ENCODE measurements around the gene GPR32. TPM values are rescaled to one million over a fixed set of nuclear protein-coding genes. Genes with fewer than 3 reads are reported as not detected.

The GPR32 gene
- polyA plus RNA-seq, 3 donors = not detected

DNA sequence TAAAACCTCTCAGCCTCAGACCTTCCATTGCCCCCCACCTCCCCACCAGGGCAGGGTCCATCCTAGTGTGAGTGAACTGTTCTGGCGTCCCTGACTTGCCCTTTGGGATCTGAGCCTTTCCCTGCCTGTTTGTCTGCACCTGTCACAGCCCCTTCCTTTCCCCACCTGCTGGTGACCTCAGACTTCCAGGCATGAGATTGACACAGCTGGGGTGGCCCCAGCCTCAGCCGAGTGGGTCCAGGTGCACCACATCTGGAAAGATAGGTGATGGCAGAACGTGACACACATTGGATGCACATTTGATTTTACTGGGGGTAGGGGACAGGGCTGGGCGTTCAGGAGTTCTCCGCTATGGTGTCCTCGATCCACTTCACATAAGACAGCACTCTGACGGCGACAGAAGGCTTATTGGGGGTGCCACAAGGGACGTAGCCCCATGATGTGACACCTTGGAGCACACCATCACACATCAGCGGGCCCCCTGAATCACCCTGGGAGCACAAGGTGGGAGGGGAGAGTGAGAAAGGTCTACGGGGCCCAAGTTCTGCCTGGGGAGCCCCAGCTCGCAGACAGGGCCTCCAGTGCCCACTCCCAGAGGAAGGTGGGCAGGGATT, 48.7 kb downstream of the GPR32 start:
- no peak overlapping the region for H3K27ac ChIP-seq (ENCODE audit: low read depth, low read length)
- WGBS, 3 donors = 36 to 69% (median 67%) methylated on average over 12 of the region's 12 CpGs

DNA sequence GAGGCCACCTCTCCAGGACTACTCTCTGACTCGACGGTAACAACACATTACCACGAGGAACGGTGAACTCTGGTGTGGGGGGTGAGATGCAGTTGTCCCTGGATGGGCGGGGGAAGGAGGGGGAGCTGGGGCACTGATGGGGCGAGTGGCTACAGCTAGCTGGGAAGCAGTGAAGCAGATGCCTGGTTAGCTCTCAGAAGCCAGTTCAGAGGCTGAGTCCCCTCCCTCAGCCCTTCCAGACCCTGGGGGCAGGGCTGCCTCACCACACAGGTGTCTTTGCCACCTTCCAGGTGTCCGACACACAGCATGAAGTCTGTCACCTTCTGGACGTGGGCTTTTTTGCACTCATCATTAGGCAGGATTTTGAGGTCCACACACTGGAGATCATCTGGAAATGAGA, 49.4 kb downstream of the GPR32 start:
- H3K27ac ChIP-seq (ENCODE audit: low read depth, low read length) = no peak overlapping the region
- WGBS, 3 donors = 23 to 51% (median 40%) methylated on average over 8 of the region's 8 CpGs

DNA sequence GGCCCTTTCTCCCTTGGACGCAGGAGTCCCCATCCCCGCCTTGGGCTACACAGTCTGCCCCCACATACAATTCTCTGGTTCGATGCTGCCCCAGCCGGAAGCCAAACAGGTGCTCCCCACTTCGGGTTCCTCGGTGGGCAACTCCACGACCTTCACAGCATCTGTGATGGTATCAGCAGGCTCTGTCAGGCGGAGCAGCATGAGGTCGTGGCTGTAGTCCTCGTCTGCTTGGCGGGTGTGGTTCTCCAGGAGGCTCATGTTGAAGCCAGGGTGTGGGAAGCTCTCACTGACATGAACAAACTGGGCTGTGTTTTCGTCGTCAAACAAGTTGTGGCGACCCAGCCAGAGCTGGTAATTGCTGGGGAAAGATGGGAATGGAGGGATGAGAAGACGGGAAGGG, 49.8 kb downstream of the GPR32 start:
- 4 to 17% (median 8%) methylated on average over 15 of the region's 15 CpGs for WGBS, 3 donors

DNA sequence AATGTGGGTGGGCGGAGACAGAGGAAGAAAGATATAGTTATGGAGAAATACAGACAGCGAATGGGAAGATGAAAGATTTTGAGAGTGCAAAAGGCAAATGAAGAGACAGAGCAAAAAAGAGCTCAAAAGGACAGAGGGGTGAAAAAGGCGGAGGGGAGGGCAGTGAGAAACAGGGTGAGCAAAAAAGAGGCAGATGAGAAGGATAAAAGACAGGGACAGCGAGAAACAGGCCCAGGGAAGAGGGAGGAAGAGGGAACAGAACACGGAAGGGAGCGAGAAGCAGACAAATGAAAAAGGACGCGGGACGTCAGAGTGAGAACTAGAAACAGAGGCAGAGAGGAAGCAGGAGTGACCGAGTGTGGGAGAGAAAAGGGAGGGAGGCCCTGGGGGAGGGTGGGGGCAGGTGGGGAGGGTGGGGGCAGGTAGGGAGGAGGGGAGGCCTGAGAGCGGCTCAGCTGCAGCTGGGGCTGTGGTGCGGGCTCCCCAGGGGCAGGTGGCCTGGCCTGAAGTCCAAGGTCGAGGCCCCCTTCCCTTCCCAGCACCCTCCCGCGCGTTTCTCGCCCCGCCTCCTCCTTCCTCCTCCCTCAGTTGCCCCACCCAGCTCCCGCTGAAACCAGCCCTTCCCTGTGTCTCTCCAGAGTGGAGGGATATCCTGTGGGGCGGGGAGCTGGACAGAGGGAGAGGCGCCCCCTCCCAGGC, 50.4 kb downstream of the GPR32 start:
- WGBS, 3 donors = 6 to 7% (median 6%) methylated on average over 16 to 21 of the region's 21 CpGs
- no peak overlapping the region for H3K27ac ChIP-seq (ENCODE audit: low read depth, low read length)

More for the DNA sequence above, 49.8 kb downstream of the GPR32 start:
- H3K27ac ChIP-seq (ENCODE audit: low read depth, low read length) = no peak overlapping the region

DNA sequence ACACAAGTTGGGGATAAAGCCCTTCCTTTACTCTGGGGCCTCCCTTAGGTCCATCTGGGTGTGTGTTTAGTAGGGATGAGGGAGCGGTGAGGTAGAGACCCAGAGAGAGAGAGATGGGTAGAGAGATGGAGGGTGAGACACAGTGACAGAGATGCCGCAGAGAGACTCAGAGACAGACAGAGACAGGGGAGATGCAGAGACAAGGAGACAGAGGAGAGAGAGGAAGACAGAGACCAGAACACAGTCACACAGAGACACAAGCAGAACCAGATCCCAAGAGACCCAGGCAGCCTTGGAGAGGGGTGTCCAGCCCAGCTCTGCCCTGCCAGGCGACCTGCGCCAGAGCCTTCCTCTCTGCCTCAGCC, 51.0 kb downstream of the GPR32 start:
- H3K27ac ChIP-seq (ENCODE audit: low read depth, low read length) = no peak overlapping the region
- 44 to 74% (median 73%) methylated on average over 4 of the region's 4 CpGs for WGBS, 3 donors

Other genes starting within 250 kb of the GPR32 start
- gene LRRC4B, start 202.0 kb upstream of the GPR32 start, polyA plus RNA-seq = 1 to 10 TPM in 2 of 3 donors, under 1 TPM in 1; 0.52 to 3.0 (median 1.6) TPM
- under 1 TPM; 0.07 to 0.24 (median 0.11) TPM for gene SYT3, start 130.6 kb upstream of the GPR32 start, polyA plus RNA-seq
- 1 to 10 TPM in 1 of 3 donors, not detected in 2; 1.5 TPM for gene C19orf81, start 121.0 kb upstream of the GPR32 start, polyA plus RNA-seq
- 1 to 10 TPM in 1 of 3 donors, under 1 TPM in 2; 0.02 to 1.1 (median 0.33) TPM for gene SHANK1, start 50.7 kb upstream of the GPR32 start, polyA plus RNA-seq
- 10 to 100 TPM in 1 of 3 donors, 1 to 10 TPM in 2; 4.8 to 11.4 (median 5.3) TPM for gene CLEC11A, start 47.1 kb upstream of the GPR32 start, polyA plus RNA-seq
- not detected for gene ACP4, start 20.0 kb downstream of the GPR32 start, polyA plus RNA-seq
- 1,000 to 10,000 TPM in 1 of 3 donors, under 1 TPM in 1, not detected in 1; 0.92 to 1,524 TPM for gene KLK1, start 53.3 kb downstream of the GPR32 start, polyA plus RNA-seq
- under 1 TPM in 1 of 3 donors, not detected in 2; 0.10 TPM for gene KLK15, start 63.1 kb downstream of the GPR32 start, polyA plus RNA-seq
- gene KLK3, start 84.5 kb downstream of the GPR32 start, polyA plus RNA-seq = under 1 TPM in 1 of 3 donors, not detected in 2; 0.05 TPM
- under 1 TPM in 1 of 3 donors, not detected in 2; 0.03 TPM for gene KLK2, start 103.0 kb downstream of the GPR32 start, polyA plus RNA-seq
- gene KLK4, start 140.9 kb downstream of the GPR32 start, polyA plus RNA-seq = not detected
- 1 to 10 TPM in 1 of 3 donors, under 1 TPM in 1, not detected in 1; 0.28 to 1.3 TPM for gene KLK5, start 182.6 kb downstream of the GPR32 start, polyA plus RNA-seq
- gene KLK6, start 199.1 kb downstream of the GPR32 start, polyA plus RNA-seq = under 1 TPM in 2 of 3 donors, not detected in 1; 0.03 to 0.18 TPM
- gene KLK7, start 213.5 kb downstream of the GPR32 start, polyA plus RNA-seq = 1 to 10 TPM in 1 of 3 donors, under 1 TPM in 2; 0.03 to 1.3 (median 0.86) TPM
- gene KLK8, start 231.1 kb downstream of the GPR32 start, polyA plus RNA-seq = 1 to 10 TPM in 2 of 3 donors, under 1 TPM in 1; 0.97 to 6.6 (median 1.3) TPM
- 1 to 10 TPM in 1 of 3 donors, under 1 TPM in 2; 0.15 to 1.3 (median 0.90) TPM for gene KLK10, start 249.2 kb downstream of the GPR32 start, polyA plus RNA-seq